Colonic mucosa (tissue), 4 donors: ENCODE measurements around the gene LRRC1. TPM values are rescaled to one million over a fixed set of nuclear protein-coding genes. Genes with fewer than 3 reads are reported as not detected.

Experiments
- DNase-seq: peaks from one replicate; pipeline ENCODE4 v3.0.0-alpha.2; 2020
- H3K27ac ChIP-seq: fragments of 200-600 bp; one replicate; pipeline ENCODE4 v1.8.0; 2021
- H3K27me3 ChIP-seq: fragments of 200-600 bp; one replicate; pipeline ENCODE4 v1.8.0; 2021
- H3K36me3 ChIP-seq: fragments of 200-600 bp; one replicate; pipeline ENCODE4 v1.8.0; 2021
- H3K4me1 ChIP-seq: fragments of 200-600 bp; one replicate; pipeline ENCODE4 v1.8.0; 2021; ENCODE audit warnings: mild to moderate bottlenecking
- H3K4me3 ChIP-seq: fragments of 200-600 bp; one replicate; pipeline ENCODE4 v1.8.0; 2021
- H3K9ac ChIP-seq, 2 donors: one replicate each; pipeline ENCODE4 v1.7.0; 2013; ENCODE audit warnings: control low read depth in 2 of 2, low read depth in 2 of 2, low read length in 2 of 2
- H3K9me3 ChIP-seq: fragments of 200-600 bp; one replicate; pipeline ENCODE4 v1.8.0; 2021
- intact Hi-C: fragments of 100-400 bp; cut with DNase I; formaldehyde crosslinking; loops from one replicate; pipeline ENCODE4 v1.14.1; 2022
- total RNA-seq, 2 donors: library from RNA; stranded (reverse); fragmentation: NEBNext Ultra II Directional in 1 of 2; extraction: Animal tissue kit (Norgen Biotek cat#: 25700) in 1 of 2; gene quantifications; one replicate each; pipeline ENCODE4 v1.2.1, GENCODE V29; 2021
- TF ChIP-seq, protein P1 (sequence below): fragments of 200-600 bp; IDR thresholded peaks from one replicate; pipeline ENCODE4 v1.8.0; 2022; ENCODE audit warnings: antibody characterized with exemption, mild to moderate bottlenecking
- donor health status: healthy.
- donor health status: DM: no; HTN: no; CAD: no.
- donor health status: DM: no; HTN: no; CAD: no.

The LRRC1 gene
- total RNA-seq, 2 donors from 2014 or later, result 49.6 to 72.9 TPM

DNA sequence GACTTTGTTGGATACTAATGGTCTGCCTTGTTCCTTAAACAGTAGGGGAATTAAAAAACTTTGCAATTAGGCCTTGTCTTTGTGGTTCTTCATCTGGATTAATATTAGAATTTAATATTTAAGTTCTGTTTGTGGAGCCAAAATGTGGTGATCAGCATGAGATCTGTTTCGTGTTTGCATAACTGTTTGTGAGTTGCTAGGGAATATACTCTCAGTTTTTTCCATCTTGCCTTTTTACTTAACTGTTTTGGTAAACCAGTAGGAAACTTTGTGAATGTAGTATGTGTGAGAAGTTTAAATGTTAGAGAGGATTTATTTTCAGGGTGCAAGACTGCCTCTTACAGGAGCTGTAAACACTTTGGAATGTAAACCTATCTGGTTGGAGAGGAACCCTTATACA lies 35.6 kb downstream of the LRRC1 start:
- peak overlapping the region; percentile 78 for H3K27ac ChIP-seq
- no peaks in the 10 kb centered on the region for H3K27me3 ChIP-seq
- TF ChIP-seq, protein P1, sequence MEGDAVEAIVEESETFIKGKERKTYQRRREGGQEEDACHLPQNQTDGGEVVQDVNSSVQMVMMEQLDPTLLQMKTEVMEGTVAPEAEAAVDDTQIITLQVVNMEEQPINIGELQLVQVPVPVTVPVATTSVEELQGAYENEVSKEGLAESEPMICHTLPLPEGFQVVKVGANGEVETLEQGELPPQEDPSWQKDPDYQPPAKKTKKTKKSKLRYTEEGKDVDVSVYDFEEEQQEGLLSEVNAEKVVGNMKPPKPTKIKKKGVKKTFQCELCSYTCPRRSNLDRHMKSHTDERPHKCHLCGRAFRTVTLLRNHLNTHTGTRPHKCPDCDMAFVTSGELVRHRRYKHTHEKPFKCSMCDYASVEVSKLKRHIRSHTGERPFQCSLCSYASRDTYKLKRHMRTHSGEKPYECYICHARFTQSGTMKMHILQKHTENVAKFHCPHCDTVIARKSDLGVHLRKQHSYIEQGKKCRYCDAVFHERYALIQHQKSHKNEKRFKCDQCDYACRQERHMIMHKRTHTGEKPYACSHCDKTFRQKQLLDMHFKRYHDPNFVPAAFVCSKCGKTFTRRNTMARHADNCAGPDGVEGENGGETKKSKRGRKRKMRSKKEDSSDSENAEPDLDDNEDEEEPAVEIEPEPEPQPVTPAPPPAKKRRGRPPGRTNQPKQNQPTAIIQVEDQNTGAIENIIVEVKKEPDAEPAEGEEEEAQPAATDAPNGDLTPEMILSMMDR, result no peak
- H3K36me3 ChIP-seq, result no peaks in the 10 kb centered on the region
- no peaks in the 10 kb centered on the region for H3K4me1 ChIP-seq
- intact Hi-C loops, result no loop called here
- no peak overlapping the region for H3K4me3 ChIP-seq
- no peak overlapping the region for H3K9ac ChIP-seq
- no peaks in the 10 kb centered on the region for H3K9me3 ChIP-seq
- DNase-seq, result no peak

DNA sequence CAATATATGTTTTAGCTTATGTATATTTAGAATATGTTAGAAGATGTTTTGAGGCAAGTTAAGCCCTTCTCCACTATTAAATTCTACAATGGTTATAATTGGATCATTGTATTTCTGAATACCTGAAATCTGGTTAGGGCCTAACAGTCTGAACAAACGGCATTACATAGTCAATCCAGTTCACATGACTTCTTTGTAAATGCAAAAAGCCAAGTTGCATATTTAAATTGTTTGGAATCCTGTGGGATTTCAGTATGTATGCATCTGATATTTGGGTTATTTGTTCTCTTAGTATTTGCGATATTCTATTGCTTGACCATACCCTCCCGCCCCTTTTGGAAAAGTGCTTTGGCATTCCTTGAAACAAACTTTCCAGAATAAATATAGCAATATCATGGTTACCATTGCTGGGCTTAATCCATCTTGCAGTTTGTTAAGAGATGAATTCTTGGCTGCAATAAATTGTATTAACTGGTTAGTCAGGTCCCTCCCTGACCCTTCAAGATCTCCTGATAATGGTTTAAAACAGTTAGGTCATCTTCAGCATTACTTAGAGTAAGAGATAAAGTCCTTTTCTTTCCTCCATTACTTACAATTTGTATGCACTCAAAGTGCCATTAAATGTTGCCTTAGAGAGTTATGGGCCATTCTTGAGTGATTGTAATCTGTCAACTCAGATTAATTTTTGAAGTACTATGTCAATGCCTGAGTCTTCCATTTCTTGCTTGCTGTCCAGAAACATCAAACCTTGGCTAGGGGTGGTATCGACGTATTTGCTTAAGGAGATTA lies 36.5 kb downstream of the LRRC1 start:
- Histone ChIP-seq H3K9ac (no peak overlapping the region), H3K4me1 (no peaks in the 10 kb centered on the region), H3K4me3 (no peak overlapping the region), H3K9me3 (no peaks in the 10 kb centered on the region), H3K27me3 (no peaks in the 10 kb centered on the region), H3K36me3 (no peaks in the 10 kb centered on the region), H3K27ac (no peak overlapping the region)
- TF ChIP-seq, protein P1, result no peak
- DNase-seq, result no peak
- intact Hi-C loops, result no loop called here

DNA sequence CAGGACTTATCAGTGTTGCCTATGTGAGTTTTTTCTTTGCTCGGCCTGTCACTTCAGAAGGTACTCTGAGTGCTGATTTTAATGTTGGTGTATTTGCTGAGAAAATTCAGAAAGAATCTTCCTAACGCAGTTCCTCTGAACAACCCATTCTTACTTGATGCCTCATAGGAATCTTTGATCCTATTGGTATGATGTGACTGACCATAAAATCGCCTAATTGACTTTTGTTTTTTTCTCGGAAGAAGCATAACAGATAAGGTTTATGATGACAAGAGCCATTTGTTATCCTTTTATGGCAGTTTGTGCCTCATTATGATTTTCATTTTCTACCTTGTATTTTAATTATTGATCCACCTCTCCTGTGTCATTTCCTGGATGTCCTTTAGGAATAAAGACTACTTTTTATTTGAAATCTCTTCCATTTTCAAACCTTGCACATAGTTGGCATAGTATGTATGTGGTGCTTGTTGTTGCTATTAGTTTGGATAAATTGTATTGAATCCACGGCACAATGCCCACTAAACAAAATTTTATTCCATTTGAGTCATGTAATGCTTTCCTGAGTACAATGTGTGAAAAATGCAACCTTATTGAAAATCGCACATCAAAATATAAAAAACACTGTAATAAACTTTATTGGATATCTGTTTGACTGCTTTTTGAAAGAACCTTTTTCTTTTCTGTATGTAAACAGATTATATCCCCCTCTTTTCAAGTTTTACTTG lies 37.3 kb downstream of the LRRC1 start:
- H3K36me3 ChIP-seq, result no peaks in the 10 kb centered on the region
- intact Hi-C loops, result no loop called here
- H3K9me3 ChIP-seq, result no peaks in the 10 kb centered on the region
- H3K4me3 ChIP-seq, result no peak overlapping the region
- H3K27me3 ChIP-seq, result no peaks in the 10 kb centered on the region
- TF ChIP-seq, protein P1, result no peak
- no peak for DNase-seq
- H3K27ac ChIP-seq, result no peak overlapping the region
- H3K4me1 ChIP-seq, result no peaks in the 10 kb centered on the region
- no peak overlapping the region for H3K9ac ChIP-seq

DNA sequence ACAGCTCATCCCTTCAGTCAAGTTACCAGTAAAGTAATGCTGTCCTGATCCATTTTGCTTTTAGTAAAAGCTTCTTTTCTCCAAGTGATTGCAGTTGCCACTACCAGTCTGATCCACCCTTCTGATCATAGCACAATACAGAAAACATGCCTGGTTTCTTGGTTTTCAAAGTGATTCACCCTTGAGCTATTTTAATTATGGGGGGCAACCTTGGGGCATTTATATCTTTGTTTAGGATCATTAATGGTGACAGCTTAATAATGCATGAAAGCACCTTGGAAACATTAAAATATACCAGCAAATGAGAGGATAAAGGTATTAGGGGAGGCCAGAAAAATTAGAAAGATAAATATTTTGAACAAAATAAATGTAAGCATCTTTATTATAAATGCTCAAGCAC lies 38.4 kb downstream of the LRRC1 start:
- no peak overlapping the region for H3K9ac ChIP-seq
- no peak overlapping the region for H3K4me3 ChIP-seq
- H3K27ac ChIP-seq, result no peak overlapping the region
- no peaks in the 10 kb centered on the region for H3K27me3 ChIP-seq
- no peaks in the 10 kb centered on the region for H3K9me3 ChIP-seq
- no peaks in the 10 kb centered on the region for H3K36me3 ChIP-seq
- no peak for DNase-seq
- intact Hi-C loops, result no loop called here
- no peaks in the 10 kb centered on the region for H3K4me1 ChIP-seq
- TF ChIP-seq, protein P1, result no peak

DNA sequence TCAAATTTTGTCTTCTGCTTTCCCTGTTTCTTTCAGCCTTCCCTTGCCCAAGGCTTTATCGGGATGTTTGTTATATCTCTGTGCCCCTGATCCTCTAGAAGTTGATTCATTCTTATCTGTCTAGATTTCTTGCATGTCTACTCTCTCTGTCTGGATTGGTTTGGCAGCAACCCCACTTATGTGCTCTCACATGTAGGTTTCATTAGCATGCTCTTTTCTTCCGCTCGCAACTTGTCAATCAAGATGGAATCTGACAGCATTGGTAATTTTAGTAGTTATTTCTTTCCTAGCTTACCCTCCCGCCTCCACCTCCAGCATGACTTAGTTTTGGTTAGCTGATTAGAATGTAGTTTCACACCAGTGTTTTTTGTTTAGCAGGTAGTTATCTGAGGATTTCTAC lies 39.3 kb downstream of the LRRC1 start:
- no peaks in the 10 kb centered on the region for H3K9me3 ChIP-seq
- TF ChIP-seq, protein P1, result no peak
- no peak overlapping the region for H3K4me3 ChIP-seq
- no peaks in the 10 kb centered on the region for H3K4me1 ChIP-seq
- H3K27me3 ChIP-seq, result no peaks in the 10 kb centered on the region
- no peak overlapping the region for H3K27ac ChIP-seq
- no peak overlapping the region for H3K9ac ChIP-seq
- intact Hi-C loops, result no loop called here
- DNase-seq, result no peak
- no peaks in the 10 kb centered on the region for H3K36me3 ChIP-seq
